ENCODE data around the gene GRAMD4. TPM values are rescaled to one million over a fixed set of nuclear protein-coding genes. Genes with fewer than 3 reads are reported as not detected.
A peak's percentile ranks its signal among the peaks of the same experiment; 100 is the strongest.

The GRAMD4 gene
- total and polyA plus RNA-seq, 12 donors, result 15.0 to 241 (median 79.4) TPM

DNA sequence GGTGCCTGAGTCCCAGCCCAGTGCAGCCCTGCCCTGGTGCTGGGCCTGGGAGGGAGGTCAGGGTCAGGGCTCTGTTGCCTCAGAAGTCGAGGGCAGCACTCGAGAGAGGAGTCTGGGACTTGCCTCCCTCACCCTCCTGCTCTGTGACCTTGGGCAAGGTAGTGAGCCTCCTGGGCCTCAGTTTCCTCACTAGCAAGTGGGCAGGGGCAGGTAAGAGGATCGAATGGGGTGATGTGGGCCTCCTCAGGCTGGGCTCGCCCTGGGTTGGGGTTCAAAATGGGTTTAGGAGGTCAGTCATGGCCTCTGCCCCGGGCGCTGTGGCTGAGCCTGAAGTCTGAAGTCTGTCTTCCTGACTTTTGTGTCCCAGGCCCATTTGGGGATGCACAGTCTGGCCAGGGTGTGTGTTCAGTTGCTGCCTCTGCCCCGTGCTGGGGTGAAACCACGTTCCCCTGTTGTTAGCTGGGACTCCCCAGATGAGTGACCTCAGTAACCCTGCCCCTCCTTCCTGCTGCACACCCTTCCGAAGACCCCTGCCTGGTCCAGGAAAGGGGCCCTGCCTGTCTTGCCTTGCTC lies 41.8 kb upstream of the GRAMD4 start:
- Histone ChIP-seq H3K27ac (peak overlapping the region; percentile 9 to 81 (median 73)), H3K9me3 (replicated peaks in 1 of 3) (no peaks in the 10 kb centered on the region), H3K27me3 (no peaks in the 10 kb centered on the region), H3K4me1 (replicated peaks in 1 of 2) (peaks cover 21 to 40% of the 10 kb centered on the region in 2 donors), H3K36me3 (replicated peaks in 1 of 2) (no peaks in the 10 kb centered on the region), H3K4me3 (peak overlapping the region in 2 of 4 donors; percentile 1 to 88)
- TF ChIP-seq, protein P1, sequence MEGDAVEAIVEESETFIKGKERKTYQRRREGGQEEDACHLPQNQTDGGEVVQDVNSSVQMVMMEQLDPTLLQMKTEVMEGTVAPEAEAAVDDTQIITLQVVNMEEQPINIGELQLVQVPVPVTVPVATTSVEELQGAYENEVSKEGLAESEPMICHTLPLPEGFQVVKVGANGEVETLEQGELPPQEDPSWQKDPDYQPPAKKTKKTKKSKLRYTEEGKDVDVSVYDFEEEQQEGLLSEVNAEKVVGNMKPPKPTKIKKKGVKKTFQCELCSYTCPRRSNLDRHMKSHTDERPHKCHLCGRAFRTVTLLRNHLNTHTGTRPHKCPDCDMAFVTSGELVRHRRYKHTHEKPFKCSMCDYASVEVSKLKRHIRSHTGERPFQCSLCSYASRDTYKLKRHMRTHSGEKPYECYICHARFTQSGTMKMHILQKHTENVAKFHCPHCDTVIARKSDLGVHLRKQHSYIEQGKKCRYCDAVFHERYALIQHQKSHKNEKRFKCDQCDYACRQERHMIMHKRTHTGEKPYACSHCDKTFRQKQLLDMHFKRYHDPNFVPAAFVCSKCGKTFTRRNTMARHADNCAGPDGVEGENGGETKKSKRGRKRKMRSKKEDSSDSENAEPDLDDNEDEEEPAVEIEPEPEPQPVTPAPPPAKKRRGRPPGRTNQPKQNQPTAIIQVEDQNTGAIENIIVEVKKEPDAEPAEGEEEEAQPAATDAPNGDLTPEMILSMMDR (IDR thresholded peaks at IDR 0.05), result no peak
- TF ChIP-seq POLR2A (IDR thresholded peaks at IDR 0.05), result no peak
- WGBS, 4 donors, result 53 to 63% (median 56%) methylated on average over 4 to 9 of the region's 9 CpGs
- intact Hi-C loops (cut with DNase I), result loop anchor here (10.0 kb wide), 2 partner anchors 76 to 156 kb away; partner anchors contain the start of gene CERK (in 1 of the 2)
- DNase-seq, result peak in 5 of 7 donors; percentile 38 to 76 (median 52)

DNA sequence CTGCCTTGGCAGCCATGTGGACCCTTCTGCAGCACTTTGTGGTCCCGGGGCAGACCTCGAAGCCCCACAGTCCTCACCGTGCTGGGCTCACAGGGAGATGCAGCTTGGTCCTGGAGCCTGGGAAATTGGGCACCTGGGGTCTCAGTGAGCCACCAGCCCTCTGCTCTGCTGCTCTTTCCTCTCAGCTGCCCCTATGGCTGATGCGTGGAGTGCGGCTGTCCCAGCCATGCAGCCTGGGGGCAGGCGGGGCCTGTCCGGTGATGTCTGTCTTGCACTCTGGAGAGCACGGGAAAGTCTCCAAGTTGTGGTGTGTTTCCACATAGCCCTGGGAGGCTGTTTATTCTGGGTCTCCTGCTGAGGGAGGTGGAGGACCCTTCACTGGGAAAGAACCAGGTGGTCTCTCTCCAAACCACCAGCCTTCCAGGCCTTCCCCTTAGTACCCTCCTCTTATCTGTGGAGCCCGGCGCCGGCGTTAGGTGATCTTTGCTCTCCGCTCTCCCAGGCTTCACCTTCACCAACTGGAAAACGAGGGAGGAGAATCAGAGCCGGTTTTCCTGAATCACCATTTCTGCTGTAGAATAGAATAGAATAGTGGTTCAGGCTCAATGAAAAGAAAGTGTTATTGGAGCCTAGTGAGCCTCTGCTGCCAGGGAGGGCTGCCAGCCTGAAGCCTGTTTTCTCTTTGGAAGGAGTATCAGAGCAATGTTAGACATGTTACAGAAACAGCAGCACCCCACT lies 41.2 kb upstream of the GRAMD4 start:
- Histone ChIP-seq H3K27ac (peak overlapping the region; percentile 9 to 81 (median 53)), H3K4me1 (replicated peaks in 1 of 2) (peaks cover 21 to 40% of the 10 kb centered on the region in 2 donors), H3K9me3 (replicated peaks in 1 of 3) (no peaks in the 10 kb centered on the region), H3K36me3 (replicated peaks in 1 of 2) (no peaks in the 10 kb centered on the region), H3K27me3 (no peaks in the 10 kb centered on the region), H3K4me3 (peak overlapping the region in 1 of 4 donors; percentile 88)
- peak in 5 of 7 donors; percentile 29 to 81 (median 49) for DNase-seq
- intact Hi-C loops (cut with DNase I), result loop anchor here (10.0 kb wide), 2 partner anchors 76 to 156 kb away; partner anchors contain the start of gene CERK (in 1 of the 2)
- TF ChIP-seq, protein P1 (IDR thresholded peaks at IDR 0.05), result no peak
- no peak for TF ChIP-seq POLR2A (IDR thresholded peaks at IDR 0.05)
- WGBS, 4 donors, result 57 to 74% (median 73%) methylated on average over 12 to 15 of the region's 15 CpGs

DNA sequence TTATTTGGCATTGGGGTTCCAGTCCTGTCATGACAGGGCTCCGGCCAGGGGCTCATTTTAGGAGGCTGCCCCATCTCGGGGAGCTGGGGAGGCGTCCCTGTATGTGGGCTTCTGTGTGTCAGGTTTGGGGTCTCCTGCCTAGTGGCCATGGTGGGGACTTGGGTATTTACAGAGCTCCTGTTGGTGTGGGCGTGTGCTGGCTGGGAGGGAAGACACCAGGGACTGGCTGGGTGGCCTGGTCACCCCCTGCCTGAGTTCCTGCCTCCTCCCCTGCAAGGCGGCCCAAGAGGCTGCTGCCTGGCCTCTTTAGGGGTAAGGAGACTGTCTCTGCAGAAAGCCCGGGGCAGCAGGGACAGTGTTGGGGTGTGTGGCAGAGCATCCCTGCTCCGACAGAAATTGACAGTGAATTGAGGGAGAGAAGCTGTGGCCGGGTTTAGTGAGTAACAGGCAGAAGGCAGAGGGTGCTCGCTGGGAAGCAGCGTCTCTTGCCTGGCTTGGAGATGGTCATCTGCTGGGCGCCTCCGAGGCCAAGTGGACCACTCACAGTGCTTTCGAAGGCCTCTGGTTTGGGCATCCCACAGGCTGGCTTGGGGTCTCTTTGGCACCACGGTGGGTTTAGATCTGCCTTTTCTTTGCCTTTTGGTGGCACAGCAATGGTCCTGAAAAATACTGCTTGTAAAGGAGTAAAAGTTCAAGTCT lies 40.3 kb upstream of the GRAMD4 start:
- H3K4me1 ChIP-seq (replicated peaks in 1 of 2), result peaks cover 21 to 40% of the 10 kb centered on the region in 2 donors
- H3K36me3 ChIP-seq (replicated peaks in 1 of 2), result no peaks in the 10 kb centered on the region
- no peaks in the 10 kb centered on the region for H3K27me3 ChIP-seq
- peak in 2 of 7 donors; percentile 9 to 11 for DNase-seq
- intact Hi-C loops (cut with DNase I), result loop anchor here (10.0 kb wide), 2 partner anchors 75 to 155 kb away; partner anchors contain the start of gene CERK (in 1 of the 2)
- H3K9me3 ChIP-seq (replicated peaks in 1 of 3), result no peaks in the 10 kb centered on the region
- TF ChIP-seq, protein P1 (IDR thresholded peaks at IDR 0.05), result no peak
- no peak for TF ChIP-seq POLR2A (IDR thresholded peaks at IDR 0.05)
- H3K27ac ChIP-seq, result peak overlapping the region in 2 of 5 donors; percentile 73 to 81
- 87 to 95% (median 94%) methylated on average over 6 to 14 of the region's 14 CpGs for WGBS, 4 donors
- no peak overlapping the region for H3K4me3 ChIP-seq
